HepG2 (cell line): Measurements from ENCODE around the gene RAB40A. TPM values are rescaled to one million over a fixed set of nuclear protein-coding genes. Genes with fewer than 3 reads are reported as not detected.

Source experiments
- ATAC-seq: fragments of 200-7000 bp; cut with Tn5 transposase; 3 replicates; pipeline ENCODE4 v1.9.1; 2020; ENCODE audit warnings: mild to moderate bottlenecking, moderate library complexity
- BruUV-seq: library from RNA; stranded (reverse); fragments of 400-500 nt; replicated peaks from 2 replicates; lab custom pipeline; 2021; lab: Mats Ljungman, UMichigan
- CTCF ChIA-PET: fragments of 300-600 bp; formaldehyde crosslinking; extraction: SDS; loops from one replicate; lab custom pipeline; 2021; ENCODE audit warnings: low total read pairs, inconsistent platforms, low intra/inter-chr PET ratio; lab: Yijun Ruan, JAX
- POLR2A ChIA-PET: fragments of 350-600 bp; sonication (Branson Sonifier 250); formaldehyde crosslinking; loops from one replicate; lab custom pipeline; 2020; ENCODE audit warnings: antibody characterized with exemption, inconsistent platforms; lab: Yijun Ruan, JAX
- DNase-seq: peaks from one replicate; pipeline ENCODE4 v3.0.0-alpha.2; 2015; ENCODE audit warnings: low spot score
- FAIRE-seq: peaks from 3 replicates; lab custom pipeline; 2011; peaks lifted over from hg19 to GRCh38; lab: Jason Lieb, UNC
- H2AFZ ChIP-seq: one replicate; pipeline ENCODE4 v1.6.1; 2011; ENCODE audit warnings: low read length, inconsistent platforms
- H3K27ac ChIP-seq: fragments of 300-600 bp; 3 replicates; pipeline ENCODE4 v1.8.0; 2011; ENCODE audit warnings: mixed run types, mild to moderate bottlenecking, mixed read lengths, low read length, inconsistent platforms; ENCODE audit not compliant: insufficient read depth; ENCODE audit errors: extremely low read length
- H3K27me3 ChIP-seq, 2 experiments: fragments of 200-600 bp in 1 of 2; 2 replicates in 1 of 2; 3 replicates in 1 of 2; pipeline versions ENCODE4 v1.6.0 to v1.8.0; 2011; ENCODE audit warnings: low read length in 2 of 2, mild to moderate bottlenecking in 2 of 2, moderate library complexity in 2 of 2, inconsistent platforms in 1 of 2; ENCODE audit not compliant: insufficient read depth in 2 of 2, control insufficient read depth in 1 of 2
- H3K36me3 ChIP-seq, 2 experiments: fragments of 200-600 bp in 1 of 2; replicated peaks in 1 of 2; 2 replicates in 1 of 2; 3 replicates in 1 of 2; pipeline versions ENCODE4 v1.5.1 to v1.8.0; 2011; ENCODE audit warnings: low read length in 2 of 2, inconsistent platforms in 1 of 2; ENCODE audit not compliant: insufficient read depth in 2 of 2, control insufficient read depth in 1 of 2
- H3K4me1 ChIP-seq: 2 replicates; pipeline ENCODE4 v1.5.1; 2012; ENCODE audit warnings: low read length, inconsistent platforms; ENCODE audit not compliant: insufficient read depth
- H3K4me2 ChIP-seq: 2 replicates; pipeline ENCODE4 v1.6.0; 2011; ENCODE audit warnings: low read depth, low read length, inconsistent platforms
- H3K4me3 ChIP-seq, 3 experiments: fragments of 200-600 bp in 1 of 3; sonication (generic), shearing (Covaris generic) in 1 of 3; replicated peaks in 1 of 3; 2 replicates each; pipeline ENCODE4 v1.5.1; 2011 to 2016; ENCODE audit warnings: low read length in 3 of 3, inconsistent platforms in 2 of 3, low read depth in 2 of 3, mild to moderate bottlenecking in 2 of 3, control low read depth in 1 of 3, mixed read lengths in 1 of 3; ENCODE audit not compliant: insufficient read depth in 1 of 3
- H3K79me2 ChIP-seq: one replicate; pipeline ENCODE4 v1.6.1; 2011; ENCODE audit warnings: low read length, inconsistent platforms; ENCODE audit not compliant: insufficient read depth
- H3K9ac ChIP-seq: 2 replicates; pipeline ENCODE4 v1.6.0; 2011; ENCODE audit warnings: mild to moderate bottlenecking, low read depth, low read length, inconsistent platforms; ENCODE audit not compliant: insufficient read depth
- H3K9me3 ChIP-seq: 2 replicates; pipeline ENCODE4 v1.5.1; 2012; ENCODE audit warnings: mild to moderate bottlenecking, low read length
- H4K20me1 ChIP-seq: 2 replicates; pipeline ENCODE4 v1.6.0; 2011; ENCODE audit warnings: inconsistent platforms, mild to moderate bottlenecking, low read length, moderate library complexity; ENCODE audit not compliant: insufficient read depth
- CREM ChIP-seq, 2 experiments: sonication (generic) in 1 of 2; formaldehyde crosslinking in 1 of 2; IDR thresholded peaks; 2 replicates each; pipeline versions ENCODE4 v1.4.0 to v1.6.1; 2016 to 2020; ENCODE audit warnings: antibody characterized with exemption in 1 of 2, mild to moderate bottlenecking in 1 of 2, missing genetic modification reagents in 1 of 2
- RBFOX2 ChIP-seq: fragments of 200-400 bp; formaldehyde crosslinking; IDR thresholded peaks from 2 replicates; pipeline ENCODE4 v1.6.1; 2017; ENCODE audit warnings: low read depth, mild to moderate bottlenecking, low read length
- YEATS2 ChIP-seq: sonication (generic); formaldehyde crosslinking; IDR thresholded peaks from 2 replicates; pipeline ENCODE4 v1.4.0; 2020; ENCODE audit warnings: missing genetic modification reagents, borderline replicate concordance
- ZNF558 ChIP-seq: sonication (generic); formaldehyde crosslinking; IDR thresholded peaks from 2 replicates; pipeline ENCODE4 v1.9.0; 2022; ENCODE audit warnings: mild to moderate bottlenecking, missing genetic modification reagents, borderline replicate concordance
- ZNF629 ChIP-seq: sonication (generic); formaldehyde crosslinking; conservative IDR thresholded peaks from 2 replicates; pipeline ENCODE4 v1.5.0; 2020; ENCODE audit warnings: missing genetic modification reagents
- ZNF850 ChIP-seq: sonication (generic); formaldehyde crosslinking; conservative IDR thresholded peaks from 2 replicates; pipeline ENCODE4 v1.9.0; 2021; ENCODE audit warnings: mild to moderate bottlenecking, missing genetic modification reagents
- WGBS: methylation state at CpG from one replicate; pipeline ENCODE4 v1.1.6; 2017; ENCODE audit warnings: low lambda C conversion rate; 5-methylcytosine and 5-hydroxymethylcytosine counted together
- in situ Hi-C: cut with HindIII; loops from 2 replicates; pipeline ENCODE4 v1.10.0; 2017; ENCODE audit warnings: low pct_unique_long_range_greater_than_20kb; ENCODE audit not compliant: extremely low pct_ligation_motif_present
- intact Hi-C: fragments of 100-400 bp; cut with micrococcal nuclease; formaldehyde crosslinking; loops from one replicate; pipeline ENCODE4 v1.10.0; 2022; ENCODE audit not compliant: unreplicated experiment
- polyA plus RNA-seq, 8 experiments: library from polyadenylated mRNA; depleted of rRNA in 3 of 8; stranded (reverse) in 7 of 8; unstranded in 1 of 8; fragments of >200 nt; fragmentation: Illumina TruSeq in 4 of 8; extraction: Trizol in 4 of 8; gene quantifications; 2 replicates each; pipeline versions ENCODE4 v1.2.1 to v1.2.3, GENCODE V29; 2011 to 2016; ENCODE audit warnings: low read depth in 4 of 8, missing spikeins in 1 of 8, mixed read lengths in 1 of 8; ENCODE audit not compliant: insufficient read depth in 1 of 8
- total RNA-seq, 5 experiments: library from RNA; depleted of rRNA; stranded (reverse); fragments of >200 nt; fragmentation: Illumina TruSeq; extraction: Trizol; gene quantifications; 2 replicates each; pipeline ENCODE4 v1.2.3, GENCODE V29; 2016; ENCODE audit warnings: low read depth in 1 of 5
- TF ChIP-seq, protein P1 (sequence below): sonication (generic); formaldehyde crosslinking; IDR thresholded peaks from 2 replicates; pipeline ENCODE4 v1.4.0; 2020; ENCODE audit warnings: mild to moderate bottlenecking, missing genetic modification reagents
- TF ChIP-seq, protein P2 (sequence below): sonication (generic); formaldehyde crosslinking; IDR thresholded peaks from 2 replicates; pipeline ENCODE4; 2020; ENCODE audit warnings: missing genetic modification reagents, mild to moderate bottlenecking, borderline replicate concordance
- TF ChIP-seq, protein P3 (sequence below): sonication (generic); formaldehyde crosslinking; IDR thresholded peaks from 2 replicates; pipeline ENCODE4 v1.5.1; 2020; ENCODE audit warnings: mild to moderate bottlenecking, missing genetic modification reagents, borderline replicate concordance
- TF ChIP-seq, protein P4 (sequence below): sonication (generic); formaldehyde crosslinking; IDR thresholded peaks from 2 replicates; pipeline ENCODE4 v1.8.1; 2023; ENCODE audit warnings: mild to moderate bottlenecking, moderate library complexity, missing genetic modification reagents

The RAB40A gene
- total and polyA plus RNA-seq, 2 of the 13 experiments (the other 11 are each of a cell fraction or from before 2014, with no cell fraction given): 0.11 TPM; not detected in 1

DNA sequence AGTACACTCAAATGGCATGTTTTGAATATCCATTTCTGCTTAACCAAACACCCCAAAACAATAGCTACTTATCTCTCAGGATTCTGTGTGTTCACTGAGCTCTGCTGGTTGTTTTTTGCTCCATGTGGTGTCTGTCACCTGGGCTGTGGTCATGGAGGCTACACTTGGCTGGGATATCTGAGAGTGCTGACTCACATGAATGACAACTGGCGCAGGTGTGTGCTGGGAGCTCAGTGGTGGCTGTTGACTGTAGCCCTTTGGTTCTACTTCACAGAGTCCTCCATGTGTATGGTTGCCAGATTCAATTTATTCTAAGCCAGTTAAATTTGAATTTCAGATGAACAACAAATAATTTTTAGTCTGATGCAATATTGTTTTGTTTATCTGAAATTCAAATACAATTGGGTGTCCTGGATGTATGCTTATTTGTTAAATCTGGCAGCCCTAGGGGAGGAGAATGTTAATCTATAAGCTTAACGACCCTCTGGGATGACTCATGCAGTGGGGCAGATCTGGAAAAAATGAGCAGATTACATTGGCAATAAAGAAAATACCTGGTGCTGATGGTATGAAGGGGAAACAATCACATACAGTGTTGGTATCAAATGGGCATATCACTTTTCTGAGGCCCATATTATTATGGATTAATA, 37.8 kb upstream of the RAB40A start:
- no peaks in the 10 kb centered on the region for H3K27me3 ChIP-seq
- no peak for FAIRE-seq
- intact Hi-C loops: no loop called here
- no peak overlapping the region for H3K9ac ChIP-seq
- TF ChIP-seq ZNF850 (CRISPR knock-in tag) (no peak), RBFOX2 (no peak), CREM (IDR thresholded peaks at IDR 0.05) (no peak), CREM (CRISPR knock-in tag; IDR thresholded peaks at IDR 0.05) (no peak), ZNF629 (no peak), YEATS2 (CRISPR knock-in tag) (no peak), ZNF558 (no peak)
- TF ChIP-seq, protein P1, sequence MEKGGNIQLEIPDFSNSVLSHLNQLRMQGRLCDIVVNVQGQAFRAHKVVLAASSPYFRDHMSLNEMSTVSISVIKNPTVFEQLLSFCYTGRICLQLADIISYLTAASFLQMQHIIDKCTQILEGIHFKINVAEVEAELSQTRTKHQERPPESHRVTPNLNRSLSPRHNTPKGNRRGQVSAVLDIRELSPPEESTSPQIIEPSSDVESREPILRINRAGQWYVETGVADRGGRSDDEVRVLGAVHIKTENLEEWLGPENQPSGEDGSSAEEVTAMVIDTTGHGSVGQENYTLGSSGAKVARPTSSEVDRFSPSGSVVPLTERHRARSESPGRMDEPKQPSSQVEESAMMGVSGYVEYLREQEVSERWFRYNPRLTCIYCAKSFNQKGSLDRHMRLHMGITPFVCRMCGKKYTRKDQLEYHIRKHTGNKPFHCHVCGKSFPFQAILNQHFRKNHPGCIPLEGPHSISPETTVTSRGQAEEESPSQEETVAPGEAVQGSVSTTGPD (CRISPR knock-in tag): no peak
- TF ChIP-seq, protein P2, sequence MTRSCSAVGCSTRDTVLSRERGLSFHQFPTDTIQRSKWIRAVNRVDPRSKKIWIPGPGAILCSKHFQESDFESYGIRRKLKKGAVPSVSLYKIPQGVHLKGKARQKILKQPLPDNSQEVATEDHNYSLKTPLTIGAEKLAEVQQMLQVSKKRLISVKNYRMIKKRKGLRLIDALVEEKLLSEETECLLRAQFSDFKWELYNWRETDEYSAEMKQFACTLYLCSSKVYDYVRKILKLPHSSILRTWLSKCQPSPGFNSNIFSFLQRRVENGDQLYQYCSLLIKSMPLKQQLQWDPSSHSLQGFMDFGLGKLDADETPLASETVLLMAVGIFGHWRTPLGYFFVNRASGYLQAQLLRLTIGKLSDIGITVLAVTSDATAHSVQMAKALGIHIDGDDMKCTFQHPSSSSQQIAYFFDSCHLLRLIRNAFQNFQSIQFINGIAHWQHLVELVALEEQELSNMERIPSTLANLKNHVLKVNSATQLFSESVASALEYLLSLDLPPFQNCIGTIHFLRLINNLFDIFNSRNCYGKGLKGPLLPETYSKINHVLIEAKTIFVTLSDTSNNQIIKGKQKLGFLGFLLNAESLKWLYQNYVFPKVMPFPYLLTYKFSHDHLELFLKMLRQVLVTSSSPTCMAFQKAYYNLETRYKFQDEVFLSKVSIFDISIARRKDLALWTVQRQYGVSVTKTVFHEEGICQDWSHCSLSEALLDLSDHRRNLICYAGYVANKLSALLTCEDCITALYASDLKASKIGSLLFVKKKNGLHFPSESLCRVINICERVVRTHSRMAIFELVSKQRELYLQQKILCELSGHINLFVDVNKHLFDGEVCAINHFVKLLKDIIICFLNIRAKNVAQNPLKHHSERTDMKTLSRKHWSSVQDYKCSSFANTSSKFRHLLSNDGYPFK (CRISPR knock-in tag): no peak
- TF ChIP-seq, protein P3, sequence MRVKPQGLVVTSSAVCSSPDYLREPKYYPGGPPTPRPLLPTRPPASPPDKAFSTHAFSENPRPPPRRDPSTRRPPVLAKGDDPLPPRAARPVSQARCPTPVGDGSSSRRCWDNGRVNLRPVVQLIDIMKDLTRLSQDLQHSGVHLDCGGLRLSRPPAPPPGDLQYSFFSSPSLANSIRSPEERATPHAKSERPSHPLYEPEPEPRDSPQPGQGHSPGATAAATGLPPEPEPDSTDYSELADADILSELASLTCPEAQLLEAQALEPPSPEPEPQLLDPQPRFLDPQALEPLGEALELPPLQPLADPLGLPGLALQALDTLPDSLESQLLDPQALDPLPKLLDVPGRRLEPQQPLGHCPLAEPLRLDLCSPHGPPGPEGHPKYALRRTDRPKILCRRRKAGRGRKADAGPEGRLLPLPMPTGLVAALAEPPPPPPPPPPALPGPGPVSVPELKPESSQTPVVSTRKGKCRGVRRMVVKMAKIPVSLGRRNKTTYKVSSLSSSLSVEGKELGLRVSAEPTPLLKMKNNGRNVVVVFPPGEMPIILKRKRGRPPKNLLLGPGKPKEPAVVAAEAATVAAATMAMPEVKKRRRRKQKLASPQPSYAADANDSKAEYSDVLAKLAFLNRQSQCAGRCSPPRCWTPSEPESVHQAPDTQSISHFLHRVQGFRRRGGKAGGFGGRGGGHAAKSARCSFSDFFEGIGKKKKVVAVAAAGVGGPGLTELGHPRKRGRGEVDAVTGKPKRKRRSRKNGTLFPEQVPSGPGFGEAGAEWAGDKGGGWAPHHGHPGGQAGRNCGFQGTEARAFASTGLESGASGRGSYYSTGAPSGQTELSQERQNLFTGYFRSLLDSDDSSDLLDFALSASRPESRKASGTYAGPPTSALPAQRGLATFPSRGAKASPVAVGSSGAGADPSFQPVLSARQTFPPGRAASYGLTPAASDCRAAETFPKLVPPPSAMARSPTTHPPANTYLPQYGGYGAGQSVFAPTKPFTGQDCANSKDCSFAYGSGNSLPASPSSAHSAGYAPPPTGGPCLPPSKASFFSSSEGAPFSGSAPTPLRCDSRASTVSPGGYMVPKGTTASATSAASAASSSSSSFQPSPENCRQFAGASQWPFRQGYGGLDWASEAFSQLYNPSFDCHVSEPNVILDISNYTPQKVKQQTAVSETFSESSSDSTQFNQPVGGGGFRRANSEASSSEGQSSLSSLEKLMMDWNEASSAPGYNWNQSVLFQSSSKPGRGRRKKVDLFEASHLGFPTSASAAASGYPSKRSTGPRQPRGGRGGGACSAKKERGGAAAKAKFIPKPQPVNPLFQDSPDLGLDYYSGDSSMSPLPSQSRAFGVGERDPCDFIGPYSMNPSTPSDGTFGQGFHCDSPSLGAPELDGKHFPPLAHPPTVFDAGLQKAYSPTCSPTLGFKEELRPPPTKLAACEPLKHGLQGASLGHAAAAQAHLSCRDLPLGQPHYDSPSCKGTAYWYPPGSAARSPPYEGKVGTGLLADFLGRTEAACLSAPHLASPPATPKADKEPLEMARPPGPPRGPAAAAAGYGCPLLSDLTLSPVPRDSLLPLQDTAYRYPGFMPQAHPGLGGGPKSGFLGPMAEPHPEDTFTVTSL (CRISPR knock-in tag): no peak
- TF ChIP-seq, protein P4, sequence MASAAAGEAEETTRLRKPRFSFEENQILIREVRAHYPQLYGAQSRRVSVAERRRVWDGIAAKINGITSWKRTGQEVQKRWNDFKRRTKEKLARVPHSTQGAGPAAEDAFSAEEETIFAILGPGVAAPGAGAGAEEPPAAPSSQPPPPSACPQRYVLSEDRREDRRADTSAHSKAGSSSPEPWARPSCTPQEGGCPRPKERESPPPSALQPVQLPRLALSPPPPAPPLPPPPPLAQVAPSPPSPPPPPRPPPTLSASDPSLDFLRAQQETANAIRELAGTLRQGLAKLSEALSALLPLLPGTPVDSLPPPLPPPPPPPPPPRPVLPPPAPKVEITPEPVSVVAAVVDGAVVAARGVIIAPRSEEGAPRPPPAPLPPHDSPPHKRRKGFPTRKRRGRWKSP (CRISPR knock-in tag): no peak
- no peaks in the 10 kb centered on the region for H3K79me2 ChIP-seq
- H3K36me3 ChIP-seq: no peaks in the 10 kb centered on the region
- no TSS peak for BruUV-seq
- in situ Hi-C loops: no loop called here
- no peaks in the 10 kb centered on the region for H3K9me3 ChIP-seq
- 53% methylated on average over 2 of the region's 2 CpGs for WGBS
- ATAC-seq: no peak
- H2AFZ ChIP-seq: no peak overlapping the region
- peaks cover 9% of the 10 kb centered on the region for H3K4me1 ChIP-seq
- ChIA-PET POLR2A (no interaction called here), CTCF (no interaction called here)
- no peak overlapping the region for H3K27ac ChIP-seq
- H3K4me3 ChIP-seq: no peak overlapping the region
- DNase-seq: peak; percentile 1
- no peak overlapping the region for H3K4me2 ChIP-seq
- H4K20me1 ChIP-seq: no peaks in the 10 kb centered on the region
